Epithelial cell of umbilical artery (primary cell): ENCODE measurements around the gene BSX. TPM values are rescaled to one million over a fixed set of nuclear protein-coding genes. Genes with fewer than 3 reads are reported as not detected.

Source experiments
- total RNA-seq: library from RNA; depleted of rRNA; stranded (reverse); fragments of >200 nt; gene quantifications from 2 replicates; pipeline ENCODE4 v1.2.3, GENCODE V29; 2014

The BSX gene
- total RNA-seq: not detected in 2 replicates

DNA sequence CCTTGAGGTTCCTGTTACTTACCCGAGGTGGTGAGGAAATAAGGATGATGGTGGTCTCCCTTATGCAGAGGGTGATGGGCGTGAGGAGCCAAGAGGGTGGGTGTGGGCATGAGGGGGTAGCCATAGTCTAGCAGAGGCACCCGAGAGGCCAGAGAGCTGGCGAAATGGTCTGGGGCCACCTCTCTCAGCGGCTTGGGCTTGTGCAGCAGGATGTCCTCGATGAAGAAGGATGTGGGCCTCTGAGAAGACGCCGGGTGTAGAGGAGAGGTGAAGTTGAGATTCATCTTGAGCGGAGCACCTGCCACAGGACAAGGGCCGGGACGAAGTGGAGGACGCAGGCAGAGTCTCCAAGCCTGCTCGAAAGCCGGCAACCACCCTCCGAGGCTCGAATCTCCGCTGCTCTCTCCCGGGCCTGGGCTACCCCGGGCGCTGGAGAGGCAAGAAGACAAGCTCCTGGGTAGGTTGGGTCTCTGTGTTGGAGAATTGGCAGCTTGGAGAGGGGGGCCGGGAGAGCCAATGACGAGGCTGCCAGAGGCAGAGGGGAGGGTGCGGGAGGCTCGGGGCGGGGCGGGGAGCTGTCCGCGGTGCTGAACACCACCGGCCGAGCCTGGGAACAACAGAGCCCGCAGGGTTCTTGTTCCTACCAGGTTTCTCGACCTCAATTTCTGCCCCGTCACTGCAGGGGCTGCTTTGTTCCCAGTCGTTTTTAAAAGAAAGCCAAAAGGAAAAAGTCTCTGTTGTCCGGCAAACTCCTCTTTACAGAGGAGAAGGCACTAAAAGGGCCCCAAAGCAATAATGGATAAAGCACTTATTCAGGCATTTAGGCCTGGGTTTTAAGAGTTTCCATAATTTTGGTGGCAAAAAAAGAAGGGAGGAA, at the start of gene BSX:
Gene BSX (minus strand): TSS at position 447 of the 877 bp plus-strand sequence. CDS start 163 bp downstream, at position 284.

Other genes starting within 250 kb of the BSX start
- gene CRTAM, start 143.3 kb downstream of the BSX start, total RNA-seq: not detected in 2 replicates
- 0.65 and 1.2 TPM in 2 replicates for gene JHY, start 99.1 kb downstream of the BSX start, total RNA-seq
- 1,781 and 2,607 TPM in 2 replicates for gene HSPA8, start 80.3 kb upstream of the BSX start, total RNA-seq
- 3.2 and 10.4 TPM in 2 replicates for gene CLMP, start 213.4 kb upstream of the BSX start, total RNA-seq